A204.1 (cell line): ENCODE results near the gene DSTYK.

Source experiments
- FAIRE-seq: peaks from 2 replicates; lab custom pipeline; 2012; peaks lifted over from hg19 to GRCh38; lab: Jason Lieb, UNC

DSTYK gene

DNA sequence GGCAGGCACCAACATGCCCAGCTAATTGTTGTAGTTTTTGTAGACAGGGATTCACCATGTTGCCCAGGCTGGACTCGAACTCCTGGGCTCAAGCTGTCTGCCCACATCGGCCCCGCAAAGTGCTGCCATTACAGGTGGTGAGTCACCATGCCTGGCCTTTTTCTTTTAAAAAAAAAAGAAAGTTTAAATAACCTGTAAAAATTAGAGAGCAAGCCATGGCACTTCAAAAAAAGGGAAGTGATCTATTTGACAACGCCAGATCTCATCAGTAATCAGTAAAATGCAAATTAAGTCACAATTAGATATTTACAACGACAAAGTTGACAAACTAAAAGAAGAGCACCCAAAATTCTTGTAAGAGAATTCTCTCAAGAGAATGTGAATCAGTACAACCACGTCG lies 86.8 kb downstream of the DSTYK start:
- no peak for FAIRE-seq

DNA sequence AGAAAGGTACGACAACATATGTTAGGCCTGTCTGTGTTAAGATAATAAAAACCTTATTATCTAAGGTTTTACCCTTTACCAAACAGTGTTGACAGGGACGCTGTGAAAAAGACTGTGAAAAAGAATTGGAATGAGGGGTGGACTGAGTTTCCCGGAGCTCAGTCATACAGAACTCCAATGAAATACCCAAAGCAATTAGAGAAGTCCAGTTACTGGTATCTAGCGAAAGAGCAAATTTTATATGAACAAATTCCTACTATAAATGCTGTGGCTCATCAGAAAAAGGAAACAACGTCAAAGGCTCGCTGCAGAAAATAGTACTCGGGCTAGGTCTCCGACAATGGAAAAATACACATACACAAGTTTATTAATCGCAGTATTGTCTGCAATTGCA lies 89.0 kb downstream of the DSTYK start:
- FAIRE-seq: no peak

DNA sequence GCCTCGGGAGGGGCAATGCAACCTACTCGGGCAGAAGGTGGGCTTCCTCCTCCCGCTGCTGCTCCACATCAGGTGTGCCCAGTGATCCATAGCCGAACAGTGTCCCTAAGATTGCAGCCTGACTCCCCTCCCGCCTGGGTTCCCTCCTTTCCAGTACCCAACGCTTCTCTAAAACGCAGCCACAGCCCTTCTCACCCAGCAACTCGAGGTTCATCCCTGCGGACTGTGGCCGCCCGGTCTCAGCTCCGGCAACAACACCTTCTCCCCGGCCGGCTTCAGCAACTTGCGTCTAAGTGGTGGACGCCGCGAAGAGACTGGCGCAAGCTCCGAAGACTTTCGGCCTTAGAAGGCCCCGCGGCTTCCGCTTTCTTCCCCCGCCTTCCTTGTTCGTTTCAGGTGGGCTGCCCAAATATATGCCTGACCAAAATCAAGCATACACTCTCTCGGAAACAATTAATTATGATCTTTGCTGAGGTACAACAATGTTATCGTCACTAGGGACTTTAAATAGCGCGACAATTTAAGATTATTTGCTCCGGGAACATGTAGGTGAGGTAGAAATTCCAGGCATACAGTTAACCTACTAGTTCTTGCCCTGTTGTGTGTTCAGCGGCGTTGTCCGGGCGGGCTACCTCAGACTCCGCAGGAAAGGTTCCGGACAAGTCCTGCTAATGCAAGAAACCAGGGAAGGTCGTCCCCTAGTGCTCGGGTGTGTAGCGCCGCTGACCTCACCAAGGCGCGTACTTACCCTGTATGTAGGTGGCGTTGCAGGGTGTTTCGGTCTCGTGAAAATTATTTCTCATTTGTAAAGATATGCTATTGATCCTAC lies 89.6 kb downstream of the DSTYK start, which contains the start of gene RBBP5:
Gene RBBP5 (minus strand): TSS at position 319 of the 829 bp plus-strand sequence. CDS start 105 bp downstream, at position 214.
- FAIRE-seq: peak; percentile 84

DNA sequence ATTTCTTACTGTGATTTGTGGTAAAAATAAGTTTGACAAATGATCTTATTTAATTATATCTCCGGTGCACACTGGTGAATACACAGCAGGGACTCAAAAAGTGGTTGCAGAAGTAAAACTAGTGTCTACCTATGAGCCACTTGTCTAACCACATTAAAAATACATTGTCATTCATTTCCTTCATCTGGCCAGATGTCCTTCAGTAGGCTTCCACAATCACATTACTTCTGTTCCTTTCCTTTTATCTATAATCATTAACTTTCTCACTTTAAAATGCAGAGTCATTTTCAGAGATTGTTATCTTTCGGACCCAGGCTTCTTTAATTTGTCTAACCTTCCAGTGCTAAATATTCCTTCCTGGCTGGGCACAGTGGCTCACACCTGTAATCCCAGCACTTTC lies 92.8 kb downstream of the DSTYK start:
- no peak for FAIRE-seq

DNA sequence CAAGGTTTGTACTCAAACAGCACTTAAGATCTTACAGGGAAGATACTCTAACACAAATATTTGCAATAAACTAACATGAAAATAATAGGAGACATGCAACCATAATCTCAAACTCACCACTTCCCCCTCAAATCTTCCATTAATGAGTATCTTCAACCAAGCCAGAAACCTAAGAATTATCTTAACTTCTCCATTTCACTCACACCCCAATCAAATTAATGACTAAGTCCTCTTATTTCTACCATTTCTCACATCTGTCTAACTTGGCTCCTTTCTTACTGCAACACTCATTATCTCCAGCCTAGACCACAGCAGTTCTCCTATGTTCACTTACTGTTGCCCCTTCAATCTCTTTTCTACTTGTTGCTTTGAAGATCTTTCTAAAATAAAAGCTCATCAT lies 100.1 kb downstream of the DSTYK start:
- FAIRE-seq: no peak

DNA sequence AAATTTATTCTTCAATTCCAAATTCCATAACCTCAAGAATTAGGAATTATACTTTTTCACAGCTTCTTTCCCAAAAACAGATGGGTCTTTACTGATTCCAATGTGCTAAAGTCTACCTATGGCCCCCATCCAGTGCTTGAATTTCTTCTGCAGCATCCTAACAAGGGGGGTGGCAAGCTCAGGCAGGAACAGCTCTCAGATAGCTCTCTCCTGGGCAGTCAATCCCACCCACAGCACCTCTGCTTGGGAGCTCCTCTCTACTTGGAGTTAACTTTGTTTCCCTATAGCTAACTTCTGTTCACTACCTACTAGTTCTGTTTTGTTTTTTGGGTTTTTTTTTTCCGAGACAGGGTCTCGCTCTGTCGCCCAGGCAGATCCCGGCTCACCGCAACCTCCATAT lies 101.8 kb downstream of the DSTYK start:
- no peak for FAIRE-seq

DNA sequence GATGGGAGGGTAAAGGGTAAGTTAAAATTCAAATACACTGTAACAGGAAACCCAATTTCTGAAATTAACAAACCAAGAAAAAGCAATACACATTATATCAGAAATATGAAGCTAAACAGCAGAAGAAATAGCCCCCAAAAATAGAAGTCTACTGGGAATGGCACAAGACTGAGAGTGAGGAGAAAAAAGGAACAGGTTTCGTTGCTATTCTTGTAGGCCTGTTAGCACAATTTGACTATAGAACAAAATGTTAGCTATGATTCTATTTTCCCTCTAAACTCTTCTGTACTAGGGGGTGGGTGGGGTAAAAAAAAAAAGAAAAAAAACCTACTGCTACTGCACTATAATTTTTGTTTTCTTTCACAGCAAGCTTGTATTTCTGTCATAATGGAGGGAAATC lies 102.2 kb downstream of the DSTYK start:
- FAIRE-seq: no peak

DNA sequence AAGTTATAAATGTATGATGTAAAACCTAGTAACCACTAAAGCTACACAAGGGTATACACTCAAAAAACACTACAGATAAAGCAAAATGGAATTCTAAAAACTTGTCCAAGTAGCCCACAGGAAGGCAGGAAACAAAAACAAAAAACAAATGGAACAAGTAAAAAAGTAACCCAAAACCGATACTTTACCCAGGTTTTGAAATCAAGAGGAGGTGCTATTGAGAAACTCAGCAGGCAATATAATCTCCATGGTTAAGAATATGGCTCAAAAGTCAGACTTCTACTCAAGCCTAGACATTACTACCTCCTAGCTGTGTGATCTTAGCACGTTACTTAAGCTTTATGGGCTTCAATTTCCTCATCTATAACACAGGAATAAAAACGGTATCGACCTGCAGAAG lies 103.0 kb downstream of the DSTYK start:
- no peak for FAIRE-seq

DNA sequence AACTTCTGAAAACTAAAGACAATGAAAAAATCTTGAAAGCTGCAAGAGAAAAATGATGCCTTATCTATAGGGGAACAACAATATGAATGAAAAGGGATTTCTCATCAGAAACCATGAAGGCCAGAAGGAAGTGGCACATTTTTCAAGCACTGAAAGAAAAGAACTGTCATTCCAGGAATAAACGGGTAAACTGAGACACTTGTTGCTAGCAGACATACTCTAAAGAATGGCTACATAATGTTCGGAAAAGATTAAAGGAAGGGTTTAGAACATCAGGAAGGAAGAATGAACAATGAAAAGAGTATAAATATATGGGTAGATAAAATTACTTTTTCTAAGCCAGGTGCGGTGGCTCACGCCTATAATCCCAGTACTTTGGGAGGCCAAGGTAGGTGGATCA lies 104.2 kb downstream of the DSTYK start:
- FAIRE-seq: no peak

DNA sequence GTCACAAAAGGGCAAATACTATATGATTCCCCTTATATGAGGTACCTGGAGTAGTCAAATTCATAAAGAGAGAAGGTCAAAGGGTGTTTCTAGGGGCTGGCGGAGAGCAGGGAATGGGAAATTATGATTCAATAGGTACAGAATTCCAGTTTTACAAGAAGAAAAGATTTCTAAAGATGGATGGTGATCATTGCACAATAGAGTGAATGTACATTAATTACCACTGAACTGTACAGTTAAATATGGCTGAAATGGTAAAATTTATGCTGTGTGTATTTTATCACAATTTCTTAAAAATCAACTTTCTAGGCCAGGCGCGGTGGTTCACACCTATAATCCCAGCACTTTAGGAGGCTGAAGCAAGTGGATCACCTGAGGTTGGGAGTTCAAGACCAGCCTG lies 109.1 kb downstream of the DSTYK start:
- FAIRE-seq: no peak

DNA sequence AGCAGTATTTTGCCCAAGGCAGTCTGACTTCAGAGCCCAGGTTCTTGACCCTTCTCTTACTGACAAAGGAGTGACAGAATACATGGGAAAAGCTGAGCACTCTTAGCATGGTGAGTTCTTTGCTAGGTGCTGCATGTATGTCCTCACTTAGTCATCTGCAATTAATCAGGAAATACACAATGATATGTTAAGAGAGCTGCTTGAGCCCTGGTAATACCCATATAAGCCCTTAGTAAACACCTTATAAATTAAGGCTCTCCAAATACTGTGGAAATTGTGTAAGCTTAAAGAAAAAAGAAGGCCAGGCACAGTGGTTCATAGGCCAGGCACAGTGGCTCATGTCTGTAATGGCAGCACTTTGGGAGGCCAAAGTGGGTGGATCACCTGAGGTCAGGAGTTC lies 113.3 kb downstream of the DSTYK start:
- no peak for FAIRE-seq

DNA sequence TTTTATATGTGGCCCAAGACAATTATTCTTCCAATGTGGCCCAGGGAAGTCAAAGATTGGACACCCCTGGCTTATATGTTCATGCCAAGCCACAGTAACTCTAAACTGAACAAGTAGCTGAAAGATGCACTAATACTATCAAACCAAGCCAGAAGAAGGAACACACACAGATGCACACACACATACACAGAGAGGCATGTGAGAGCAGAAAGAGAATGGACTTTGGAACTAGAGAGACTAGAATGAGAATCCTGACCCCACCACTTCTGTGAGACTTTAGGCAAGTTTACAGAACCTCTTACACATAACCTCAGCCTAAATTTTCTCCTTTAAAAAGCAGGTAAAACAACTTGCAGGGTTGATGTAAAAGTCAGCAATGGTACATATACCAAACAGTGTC lies 116.1 kb downstream of the DSTYK start:
- no peak for FAIRE-seq
